HepG2 (cell line): ENCODE data around the gene NELL2. TPM values are rescaled to one million over a fixed set of nuclear protein-coding genes. Genes with fewer than 3 reads are reported as not detected.

Source experiments
- ATAC-seq: fragments of 200-7000 bp; cut with Tn5 transposase; 3 replicates; pipeline ENCODE4 v1.9.1; 2020; ENCODE audit warnings: mild to moderate bottlenecking, moderate library complexity
- BruUV-seq: library from RNA; stranded (reverse); fragments of 400-500 nt; replicated peaks from 2 replicates; lab custom pipeline; 2021; lab: Mats Ljungman, UMichigan
- CTCF ChIA-PET: fragments of 300-600 bp; formaldehyde crosslinking; extraction: SDS; loops from one replicate; lab custom pipeline; 2021; ENCODE audit warnings: low total read pairs, inconsistent platforms, low intra/inter-chr PET ratio; lab: Yijun Ruan, JAX
- POLR2A ChIA-PET: fragments of 350-600 bp; sonication (Branson Sonifier 250); formaldehyde crosslinking; loops from one replicate; lab custom pipeline; 2020; ENCODE audit warnings: antibody characterized with exemption, inconsistent platforms; lab: Yijun Ruan, JAX
- DNase-seq: peaks from one replicate; pipeline ENCODE4 v3.0.0-alpha.2; 2015; ENCODE audit warnings: low spot score
- FAIRE-seq: peaks from 3 replicates; lab custom pipeline; 2011; peaks lifted over from hg19 to GRCh38; lab: Jason Lieb, UNC
- H2AFZ ChIP-seq: one replicate; pipeline ENCODE4 v1.6.1; 2011; ENCODE audit warnings: low read length, inconsistent platforms
- H3K27ac ChIP-seq: fragments of 300-600 bp; 3 replicates; pipeline ENCODE4 v1.8.0; 2011; ENCODE audit warnings: mixed run types, mild to moderate bottlenecking, mixed read lengths, low read length, inconsistent platforms; ENCODE audit not compliant: insufficient read depth; ENCODE audit errors: extremely low read length
- H3K27me3 ChIP-seq, 2 experiments: fragments of 200-600 bp in 1 of 2; 2 replicates in 1 of 2; 3 replicates in 1 of 2; pipeline versions ENCODE4 v1.6.0 to v1.8.0; 2011; ENCODE audit warnings: low read length in 2 of 2, mild to moderate bottlenecking in 2 of 2, moderate library complexity in 2 of 2, inconsistent platforms in 1 of 2; ENCODE audit not compliant: insufficient read depth in 2 of 2, control insufficient read depth in 1 of 2
- H3K36me3 ChIP-seq, 2 experiments: fragments of 200-600 bp in 1 of 2; replicated peaks in 1 of 2; 2 replicates in 1 of 2; 3 replicates in 1 of 2; pipeline versions ENCODE4 v1.5.1 to v1.8.0; 2011; ENCODE audit warnings: low read length in 2 of 2, inconsistent platforms in 1 of 2; ENCODE audit not compliant: insufficient read depth in 2 of 2, control insufficient read depth in 1 of 2
- H3K4me1 ChIP-seq: 2 replicates; pipeline ENCODE4 v1.5.1; 2012; ENCODE audit warnings: low read length, inconsistent platforms; ENCODE audit not compliant: insufficient read depth
- H3K4me2 ChIP-seq: 2 replicates; pipeline ENCODE4 v1.6.0; 2011; ENCODE audit warnings: low read depth, low read length, inconsistent platforms
- H3K4me3 ChIP-seq, 3 experiments: fragments of 200-600 bp in 1 of 3; sonication (generic), shearing (Covaris generic) in 1 of 3; replicated peaks in 1 of 3; 2 replicates each; pipeline ENCODE4 v1.5.1; 2011 to 2016; ENCODE audit warnings: low read length in 3 of 3, inconsistent platforms in 2 of 3, low read depth in 2 of 3, mild to moderate bottlenecking in 2 of 3, control low read depth in 1 of 3, mixed read lengths in 1 of 3; ENCODE audit not compliant: insufficient read depth in 1 of 3
- H3K79me2 ChIP-seq: one replicate; pipeline ENCODE4 v1.6.1; 2011; ENCODE audit warnings: low read length, inconsistent platforms; ENCODE audit not compliant: insufficient read depth
- H3K9ac ChIP-seq: 2 replicates; pipeline ENCODE4 v1.6.0; 2011; ENCODE audit warnings: mild to moderate bottlenecking, low read depth, low read length, inconsistent platforms; ENCODE audit not compliant: insufficient read depth
- H3K9me3 ChIP-seq: 2 replicates; pipeline ENCODE4 v1.5.1; 2012; ENCODE audit warnings: mild to moderate bottlenecking, low read length
- H4K20me1 ChIP-seq: 2 replicates; pipeline ENCODE4 v1.6.0; 2011; ENCODE audit warnings: inconsistent platforms, mild to moderate bottlenecking, low read length, moderate library complexity; ENCODE audit not compliant: insufficient read depth
- ARID5B ChIP-seq: IDR thresholded peaks from 2 replicates; pipeline ENCODE4 v1.4.0; 2020; ENCODE audit warnings: mild to moderate bottlenecking, missing genetic modification reagents
- CHCHD3 ChIP-seq: sonication (generic); formaldehyde crosslinking; IDR thresholded peaks from 2 replicates; pipeline ENCODE4 v1.8.0; 2022; ENCODE audit warnings: mild to moderate bottlenecking, missing genetic modification reagents, moderate library complexity
- STAG1 ChIP-seq: sonication (generic); formaldehyde crosslinking; IDR thresholded peaks from 2 replicates; pipeline ENCODE4 v1.4.0; 2020; ENCODE audit warnings: missing genetic modification reagents
- ZNF503 ChIP-seq: sonication (generic); formaldehyde crosslinking; IDR thresholded peaks from 2 replicates; pipeline ENCODE4 v1.4.0; 2020; ENCODE audit warnings: missing genetic modification reagents
- ZNF558 ChIP-seq: sonication (generic); formaldehyde crosslinking; IDR thresholded peaks from 2 replicates; pipeline ENCODE4 v1.9.0; 2022; ENCODE audit warnings: mild to moderate bottlenecking, missing genetic modification reagents, borderline replicate concordance
- WGBS: methylation state at CpG from one replicate; pipeline ENCODE4 v1.1.6; 2017; ENCODE audit warnings: low lambda C conversion rate; 5-methylcytosine and 5-hydroxymethylcytosine counted together
- in situ Hi-C: cut with HindIII; loops from 2 replicates; pipeline ENCODE4 v1.10.0; 2017; ENCODE audit warnings: low pct_unique_long_range_greater_than_20kb; ENCODE audit not compliant: extremely low pct_ligation_motif_present
- intact Hi-C: fragments of 100-400 bp; cut with micrococcal nuclease; formaldehyde crosslinking; loops from one replicate; pipeline ENCODE4 v1.10.0; 2022; ENCODE audit not compliant: unreplicated experiment
- polyA plus RNA-seq, 8 experiments: library from polyadenylated mRNA; depleted of rRNA in 3 of 8; stranded (reverse) in 7 of 8; unstranded in 1 of 8; fragments of >200 nt; fragmentation: Illumina TruSeq in 4 of 8; extraction: Trizol in 4 of 8; gene quantifications; 2 replicates each; pipeline versions ENCODE4 v1.2.1 to v1.2.3, GENCODE V29; 2011 to 2016; ENCODE audit warnings: low read depth in 4 of 8, missing spikeins in 1 of 8, mixed read lengths in 1 of 8; ENCODE audit not compliant: insufficient read depth in 1 of 8
- total RNA-seq, 5 experiments: library from RNA; depleted of rRNA; stranded (reverse); fragments of >200 nt; fragmentation: Illumina TruSeq; extraction: Trizol; gene quantifications; 2 replicates each; pipeline ENCODE4 v1.2.3, GENCODE V29; 2016; ENCODE audit warnings: low read depth in 1 of 5
- TF ChIP-seq, protein P1 (sequence below): sonication (generic); formaldehyde crosslinking; IDR thresholded peaks from 2 replicates; pipeline ENCODE4 v1.5.1; 2020; ENCODE audit warnings: missing genetic modification reagents, mild to moderate bottlenecking, borderline replicate concordance
- TF ChIP-seq, protein P2 (sequence below): sonication (generic); formaldehyde crosslinking; IDR thresholded peaks from 2 replicates; pipeline ENCODE4 v1.5.0; 2020; ENCODE audit warnings: mild to moderate bottlenecking, missing genetic modification reagents

NELL2 gene
- total and polyA plus RNA-seq, 2 of the 13 experiments (the other 11 are each of a cell fraction or from before 2014, with no cell fraction given), result 0.11 TPM; not detected in 1

- intact Hi-C loops (loop anchor here (10.0 kb wide), 1 partner anchor 218 kb away; no protein-coding TSS in a partner anchor), in situ Hi-C loops (no loop called here)
- Histone ChIP-seq H3K79me2 (no peaks in the 10 kb centered on the region), H3K9me3 (no peaks in the 10 kb centered on the region), H4K20me1 (no peaks in the 10 kb centered on the region), H3K4me2 (no peak overlapping the region), H3K36me3 (no peaks in the 10 kb centered on the region), H3K4me3 (no peak overlapping the region), H3K9ac (no peak overlapping the region), H3K27ac (no peak overlapping the region), H3K4me1 (no peaks in the 10 kb centered on the region), H2AFZ (no peak overlapping the region), H3K27me3 (no peaks in the 10 kb centered on the region; a peak in 2 of 5 replicates)
- no peak for ATAC-seq
- ChIA-PET CTCF (no interaction called here), POLR2A (no interaction called here)
- no TSS peak for BruUV-seq
- no peak for FAIRE-seq
- DNase-seq, result no peak
- TF ChIP-seq ZNF503 (CRISPR knock-in tag), result no peak
Observed at GRCh38 chr12:44462729-44463128, 413.4 kb downstream of the NELL2 start.

DNA sequence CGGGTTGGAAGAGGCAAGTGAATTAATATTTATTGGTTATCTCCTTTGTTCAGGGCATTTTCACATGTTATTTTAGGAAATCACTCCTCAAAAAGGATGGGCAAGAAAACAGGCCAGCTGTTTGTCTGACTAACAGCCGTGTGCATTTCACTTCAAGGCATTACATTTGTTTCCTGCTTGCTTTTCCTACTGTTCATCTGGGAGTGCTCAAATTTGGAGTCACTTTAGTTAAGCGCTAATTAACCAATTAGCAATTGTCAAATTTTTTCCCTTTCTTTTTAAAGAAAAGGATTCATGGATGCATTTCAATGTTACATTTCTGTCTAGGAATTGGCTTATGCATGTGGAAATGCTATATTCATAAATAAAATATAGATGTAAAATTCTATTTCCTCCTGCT lies 415.9 kb downstream of the NELL2 start:
- DNase-seq, result no peak
- ATAC-seq, result no peak
- in situ Hi-C loops (no loop called here), intact Hi-C loops (loop anchor here (10.0 kb wide), 1 partner anchor 215 kb away; no protein-coding TSS in a partner anchor)
- Histone ChIP-seq H3K9me3 (no peaks in the 10 kb centered on the region), H2AFZ (no peak overlapping the region), H3K4me1 (no peaks in the 10 kb centered on the region), H3K27ac (no peak overlapping the region), H3K9ac (no peak overlapping the region), H3K4me3 (no peak overlapping the region), H3K27me3 (no peaks in the 10 kb centered on the region; a peak in 2 of 5 replicates), H3K79me2 (no peaks in the 10 kb centered on the region), H4K20me1 (no peaks in the 10 kb centered on the region)
- TF ChIP-seq, protein P1, sequence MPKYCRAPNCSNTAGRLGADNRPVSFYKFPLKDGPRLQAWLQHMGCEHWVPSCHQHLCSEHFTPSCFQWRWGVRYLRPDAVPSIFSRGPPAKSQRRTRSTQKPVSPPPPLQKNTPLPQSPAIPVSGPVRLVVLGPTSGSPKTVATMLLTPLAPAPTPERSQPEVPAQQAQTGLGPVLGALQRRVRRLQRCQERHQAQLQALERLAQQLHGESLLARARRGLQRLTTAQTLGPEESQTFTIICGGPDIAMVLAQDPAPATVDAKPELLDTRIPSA (CRISPR knock-in tag), result no peak
- TF ChIP-seq CHCHD3 (no peak), STAG1 (CRISPR knock-in tag) (no peak), ARID5B (CRISPR knock-in tag) (no peak), ZNF558 (CRISPR knock-in tag) (no peak)
- TF ChIP-seq, protein P2, sequence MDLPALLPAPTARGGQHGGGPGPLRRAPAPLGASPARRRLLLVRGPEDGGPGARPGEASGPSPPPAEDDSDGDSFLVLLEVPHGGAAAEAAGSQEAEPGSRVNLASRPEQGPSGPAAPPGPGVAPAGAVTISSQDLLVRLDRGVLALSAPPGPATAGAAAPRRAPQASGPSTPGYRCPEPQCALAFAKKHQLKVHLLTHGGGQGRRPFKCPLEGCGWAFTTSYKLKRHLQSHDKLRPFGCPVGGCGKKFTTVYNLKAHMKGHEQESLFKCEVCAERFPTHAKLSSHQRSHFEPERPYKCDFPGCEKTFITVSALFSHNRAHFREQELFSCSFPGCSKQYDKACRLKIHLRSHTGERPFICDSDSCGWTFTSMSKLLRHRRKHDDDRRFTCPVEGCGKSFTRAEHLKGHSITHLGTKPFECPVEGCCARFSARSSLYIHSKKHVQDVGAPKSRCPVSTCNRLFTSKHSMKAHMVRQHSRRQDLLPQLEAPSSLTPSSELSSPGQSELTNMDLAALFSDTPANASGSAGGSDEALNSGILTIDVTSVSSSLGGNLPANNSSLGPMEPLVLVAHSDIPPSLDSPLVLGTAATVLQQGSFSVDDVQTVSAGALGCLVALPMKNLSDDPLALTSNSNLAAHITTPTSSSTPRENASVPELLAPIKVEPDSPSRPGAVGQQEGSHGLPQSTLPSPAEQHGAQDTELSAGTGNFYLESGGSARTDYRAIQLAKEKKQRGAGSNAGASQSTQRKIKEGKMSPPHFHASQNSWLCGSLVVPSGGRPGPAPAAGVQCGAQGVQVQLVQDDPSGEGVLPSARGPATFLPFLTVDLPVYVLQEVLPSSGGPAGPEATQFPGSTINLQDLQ (CRISPR knock-in tag), result no peak
- TF ChIP-seq, all 625 proteins: peak for 0
- BruUV-seq, result no TSS peak
- H3K4me2 ChIP-seq, result no peak overlapping the region
- no peak for FAIRE-seq
- CTCF ChIA-PET, result no interaction called here
- POLR2A ChIA-PET, result no interaction called here
- WGBS, result 45% methylated on average over 3 of the region's 3 CpGs
- H3K36me3 ChIP-seq, result no peaks in the 10 kb centered on the region
